WERI-Rb-1 (cell line): Measurements from ENCODE around the gene NLGN1.

Source experiments
- DNase-seq: peaks from one replicate; pipeline ENCODE4 v3.0.0-alpha.2; 2020
- H3K27ac ChIP-seq: fragments of 250-450 bp; sonication (Bioruptor Pico); 2 replicates; pipeline ENCODE4 v1.5.1; 2020; ENCODE audit warnings: mild to moderate bottlenecking, moderate library complexity
- H3K27me3 ChIP-seq: fragments of 250-450 bp; sonication (Bioruptor Pico); 2 replicates; pipeline ENCODE4 v1.5.1; 2021; ENCODE audit warnings: mild to moderate bottlenecking, low read depth, moderate library complexity; ENCODE audit not compliant: insufficient read depth, severe bottlenecking
- H3K36me3 ChIP-seq: fragments of 250-450 bp; sonication (Bioruptor Pico); 2 replicates; pipeline ENCODE4 v1.5.1; 2020; ENCODE audit warnings: mild to moderate bottlenecking, moderate library complexity
- H3K4me3 ChIP-seq: 2 replicates; pipeline ENCODE4 v1.5.1; 2011; ENCODE audit warnings: low read depth, mild to moderate bottlenecking, control low read depth, low read length
- H3K9me3 ChIP-seq: fragments of 250-450 bp; sonication (Bioruptor Pico); 2 replicates; pipeline ENCODE4 v1.5.1; 2021; ENCODE audit warnings: mild to moderate bottlenecking, moderate library complexity; ENCODE audit not compliant: severe bottlenecking
- TF ChIP-seq, protein P1 (sequence below): IDR thresholded peaks from 2 replicates; pipeline ENCODE4 v1.5.1; 2011; ENCODE audit warnings: low read depth, mild to moderate bottlenecking, control low read depth, inconsistent platforms, low read length

The NLGN1 gene

GRCh38 chr3:173945806-173946205, 548.3 kb downstream of the NLGN1 start:
- no peaks in the 10 kb centered on the region for H3K36me3 ChIP-seq
- no peaks in the 10 kb centered on the region for H3K9me3 ChIP-seq
- no peak overlapping the region for H3K27ac ChIP-seq
- no peaks in the 10 kb centered on the region for H3K27me3 ChIP-seq
- TF ChIP-seq, protein P1, sequence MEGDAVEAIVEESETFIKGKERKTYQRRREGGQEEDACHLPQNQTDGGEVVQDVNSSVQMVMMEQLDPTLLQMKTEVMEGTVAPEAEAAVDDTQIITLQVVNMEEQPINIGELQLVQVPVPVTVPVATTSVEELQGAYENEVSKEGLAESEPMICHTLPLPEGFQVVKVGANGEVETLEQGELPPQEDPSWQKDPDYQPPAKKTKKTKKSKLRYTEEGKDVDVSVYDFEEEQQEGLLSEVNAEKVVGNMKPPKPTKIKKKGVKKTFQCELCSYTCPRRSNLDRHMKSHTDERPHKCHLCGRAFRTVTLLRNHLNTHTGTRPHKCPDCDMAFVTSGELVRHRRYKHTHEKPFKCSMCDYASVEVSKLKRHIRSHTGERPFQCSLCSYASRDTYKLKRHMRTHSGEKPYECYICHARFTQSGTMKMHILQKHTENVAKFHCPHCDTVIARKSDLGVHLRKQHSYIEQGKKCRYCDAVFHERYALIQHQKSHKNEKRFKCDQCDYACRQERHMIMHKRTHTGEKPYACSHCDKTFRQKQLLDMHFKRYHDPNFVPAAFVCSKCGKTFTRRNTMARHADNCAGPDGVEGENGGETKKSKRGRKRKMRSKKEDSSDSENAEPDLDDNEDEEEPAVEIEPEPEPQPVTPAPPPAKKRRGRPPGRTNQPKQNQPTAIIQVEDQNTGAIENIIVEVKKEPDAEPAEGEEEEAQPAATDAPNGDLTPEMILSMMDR: no peak
- no peak for DNase-seq
- H3K4me3 ChIP-seq: no peak overlapping the region

DNA sequence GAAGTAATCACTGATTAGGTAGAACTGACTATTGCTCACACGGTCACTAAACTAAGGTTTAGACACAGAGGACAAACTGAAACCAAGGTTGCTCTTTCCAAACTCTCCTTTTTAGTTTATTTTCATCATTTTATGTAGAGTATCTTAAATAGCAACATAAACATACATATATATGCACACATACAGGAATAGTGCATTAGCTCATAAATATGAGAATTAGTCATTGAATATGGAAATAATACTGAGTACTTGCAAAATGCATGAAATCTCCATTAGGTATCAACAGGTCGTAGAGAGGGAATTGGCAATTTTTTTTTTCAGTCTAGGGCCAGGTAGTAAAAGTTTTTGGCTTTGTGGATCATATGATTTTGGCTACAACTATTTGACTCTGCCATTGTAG, 557.1 kb downstream of the NLGN1 start:
- no peak for DNase-seq
- TF ChIP-seq, protein P1: no peak
- Histone ChIP-seq H3K9me3 (no peaks in the 10 kb centered on the region), H3K36me3 (no peaks in the 10 kb centered on the region), H3K27me3 (no peaks in the 10 kb centered on the region), H3K4me3 (no peak overlapping the region), H3K27ac (no peak overlapping the region)

DNA sequence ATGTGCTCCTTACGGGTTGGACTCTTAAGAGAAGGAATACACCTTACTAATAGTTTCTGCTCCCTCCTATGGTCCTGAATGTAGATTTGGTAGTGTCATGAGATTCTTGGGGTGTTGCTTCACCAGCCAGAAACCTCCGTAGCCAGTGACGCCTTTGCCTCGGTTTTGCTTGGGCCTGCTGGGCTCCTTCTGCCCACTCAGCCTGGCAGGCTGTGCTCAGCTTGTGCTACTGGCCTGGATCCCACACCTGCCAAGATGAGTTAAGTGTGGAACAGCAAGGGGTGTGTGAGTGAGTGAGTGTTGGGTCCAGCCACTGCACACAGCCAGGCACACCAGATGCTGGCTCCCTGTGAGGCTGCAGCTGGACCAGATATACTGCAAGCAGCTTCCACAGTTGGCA, 560.1 kb downstream of the NLGN1 start:
- Histone ChIP-seq H3K27ac (no peak overlapping the region), H3K4me3 (no peak overlapping the region), H3K9me3 (no peaks in the 10 kb centered on the region), H3K27me3 (no peaks in the 10 kb centered on the region), H3K36me3 (no peaks in the 10 kb centered on the region)
- DNase-seq: no peak
- TF ChIP-seq, protein P1: no peak

DNA sequence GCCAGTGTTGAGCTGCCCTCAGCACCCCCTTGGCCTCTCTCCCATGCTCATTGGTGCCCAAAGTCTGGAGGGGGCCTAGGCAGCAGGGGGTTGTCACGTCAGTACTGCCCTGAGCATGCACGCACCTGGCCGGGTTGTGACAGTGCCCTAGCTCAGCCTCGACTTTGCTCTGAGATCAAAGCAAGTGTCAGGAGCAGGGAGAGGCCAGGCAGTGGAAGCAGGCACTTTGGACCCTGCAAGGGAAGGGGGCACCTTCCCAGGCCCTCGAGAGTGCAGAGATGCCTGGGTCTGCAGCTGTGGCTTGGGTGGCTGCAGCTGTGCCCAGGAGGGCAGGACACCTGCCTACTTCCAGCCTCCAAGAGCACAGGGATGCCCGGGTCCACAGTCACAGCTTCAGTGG, 561.3 kb downstream of the NLGN1 start:
- no peaks in the 10 kb centered on the region for H3K9me3 ChIP-seq
- TF ChIP-seq, protein P1: no peak
- no peaks in the 10 kb centered on the region for H3K27me3 ChIP-seq
- H3K36me3 ChIP-seq: no peaks in the 10 kb centered on the region
- H3K4me3 ChIP-seq: no peak overlapping the region
- H3K27ac ChIP-seq: no peak overlapping the region
- DNase-seq: no peak

- no peaks in the 10 kb centered on the region for H3K27me3 ChIP-seq
- no peak overlapping the region for H3K27ac ChIP-seq
- H3K4me3 ChIP-seq: no peak overlapping the region
- no peaks in the 10 kb centered on the region for H3K9me3 ChIP-seq
- TF ChIP-seq, protein P1: no peak
- H3K36me3 ChIP-seq: no peaks in the 10 kb centered on the region
- no peak for DNase-seq
Measured at GRCh38 chr3:173970281-173970680, 572.7 kb downstream of the NLGN1 start.

GRCh38 chr3:173976281-173976680, 578.7 kb downstream of the NLGN1 start:
- no peak for DNase-seq
- Histone ChIP-seq H3K9me3 (no peaks in the 10 kb centered on the region), H3K4me3 (no peak overlapping the region), H3K27ac (no peak overlapping the region), H3K27me3 (no peaks in the 10 kb centered on the region), H3K36me3 (no peaks in the 10 kb centered on the region)
- TF ChIP-seq, protein P1: no peak
